Nephron progenitor cell (in vitro differentiated cells): ENCODE measurements around the gene DDX17.

ENCODE experiments used
- DNase-seq: peaks from one replicate; pipeline ENCODE4 v3.0.0; 2021
- H3K27ac Mint-ChIP-seq: 2 replicates; pipeline ENCODE4 v1.8.0; 2021; ENCODE audit warnings: mild to moderate bottlenecking, moderate library complexity, mixed read lengths
- H3K27me3 Mint-ChIP-seq: 2 replicates; pipeline ENCODE4 v1.8.0; 2021; ENCODE audit warnings: mild to moderate bottlenecking, low read depth, mixed read lengths; ENCODE audit not compliant: poor library complexity
- H3K36me3 Mint-ChIP-seq: 2 replicates; pipeline ENCODE4 v1.8.0; 2021; ENCODE audit warnings: low read depth, mixed read lengths
- H3K4me1 Mint-ChIP-seq: 2 replicates; pipeline ENCODE4 v1.8.0; 2021; ENCODE audit warnings: mixed read lengths
- H3K4me3 Mint-ChIP-seq: 2 replicates; pipeline ENCODE4 v1.8.0; 2021; ENCODE audit warnings: mild to moderate bottlenecking, moderate library complexity, mixed read lengths
- H3K9me3 Mint-ChIP-seq: 2 replicates; pipeline ENCODE4 v1.8.0; 2021; ENCODE audit warnings: mild to moderate bottlenecking, moderate library complexity, mixed read lengths
- TF ChIP-seq, protein P1 (sequence below): fragments of 200-600 bp; sonication (generic); IDR thresholded peaks from 2 replicates; pipeline ENCODE4 v1.5.0; 2021; ENCODE audit warnings: antibody characterized with exemption

The DDX17 gene

DNA sequence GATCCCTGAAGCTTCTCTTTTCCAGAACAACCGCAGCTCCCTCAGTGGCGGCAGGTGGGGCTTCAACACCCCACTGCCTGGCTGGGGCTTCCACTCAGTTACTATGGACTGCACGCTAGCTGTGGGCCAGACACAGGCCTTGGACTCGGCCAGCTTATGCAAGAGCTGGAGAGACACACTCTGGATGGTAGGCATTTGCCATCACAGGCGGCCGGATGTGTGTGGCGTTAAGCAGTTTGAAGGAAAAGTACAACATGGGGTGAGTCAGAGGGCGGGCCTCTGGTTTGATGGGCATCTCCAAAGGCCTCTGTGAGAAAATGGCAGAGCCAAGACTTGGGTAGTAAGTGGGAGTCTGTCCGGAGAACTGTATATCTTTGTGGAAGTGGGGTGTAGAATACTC, 68.7 kb downstream of the DDX17 start:
- no peaks in the 10 kb centered on the region for H3K4me1 Mint-ChIP-seq

DNA sequence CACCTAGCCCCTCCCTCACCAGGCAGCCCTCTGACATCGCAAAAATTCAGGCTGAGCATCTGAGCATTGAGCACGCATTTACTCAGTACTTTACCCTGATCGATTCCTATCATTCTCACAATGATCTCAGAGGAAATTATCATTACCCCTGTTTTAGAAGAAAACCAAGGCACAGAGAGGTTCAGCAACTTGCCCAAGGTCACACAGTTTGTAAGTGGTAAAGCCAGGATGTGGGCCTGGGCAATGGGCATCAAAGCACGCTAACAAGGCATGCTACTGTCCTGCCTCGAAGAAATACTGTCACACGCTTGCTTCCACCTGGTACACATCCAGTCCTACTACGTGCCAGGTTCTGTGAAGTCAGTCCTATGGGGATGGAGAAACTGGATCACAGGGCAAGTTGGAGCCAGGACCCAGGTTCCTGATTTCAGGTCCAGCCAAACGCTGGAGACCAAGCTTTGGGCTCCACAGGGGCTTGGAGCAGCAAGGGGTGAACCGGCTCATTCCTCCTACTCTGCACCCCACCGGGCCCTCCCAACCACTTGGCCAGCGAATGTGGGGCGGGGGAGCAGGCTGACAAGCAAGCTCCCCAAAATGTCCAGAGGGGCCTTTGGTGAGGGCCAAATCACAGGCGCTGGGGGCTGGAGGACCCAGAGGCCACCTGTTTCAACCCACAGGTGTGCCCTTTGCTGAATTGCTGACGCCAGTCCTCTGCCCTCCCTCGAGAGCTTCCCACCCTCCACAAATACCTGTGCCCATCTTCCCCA, 69.3 kb downstream of the DDX17 start:
- TF ChIP-seq, protein P1, sequence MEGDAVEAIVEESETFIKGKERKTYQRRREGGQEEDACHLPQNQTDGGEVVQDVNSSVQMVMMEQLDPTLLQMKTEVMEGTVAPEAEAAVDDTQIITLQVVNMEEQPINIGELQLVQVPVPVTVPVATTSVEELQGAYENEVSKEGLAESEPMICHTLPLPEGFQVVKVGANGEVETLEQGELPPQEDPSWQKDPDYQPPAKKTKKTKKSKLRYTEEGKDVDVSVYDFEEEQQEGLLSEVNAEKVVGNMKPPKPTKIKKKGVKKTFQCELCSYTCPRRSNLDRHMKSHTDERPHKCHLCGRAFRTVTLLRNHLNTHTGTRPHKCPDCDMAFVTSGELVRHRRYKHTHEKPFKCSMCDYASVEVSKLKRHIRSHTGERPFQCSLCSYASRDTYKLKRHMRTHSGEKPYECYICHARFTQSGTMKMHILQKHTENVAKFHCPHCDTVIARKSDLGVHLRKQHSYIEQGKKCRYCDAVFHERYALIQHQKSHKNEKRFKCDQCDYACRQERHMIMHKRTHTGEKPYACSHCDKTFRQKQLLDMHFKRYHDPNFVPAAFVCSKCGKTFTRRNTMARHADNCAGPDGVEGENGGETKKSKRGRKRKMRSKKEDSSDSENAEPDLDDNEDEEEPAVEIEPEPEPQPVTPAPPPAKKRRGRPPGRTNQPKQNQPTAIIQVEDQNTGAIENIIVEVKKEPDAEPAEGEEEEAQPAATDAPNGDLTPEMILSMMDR = no peak
- H3K9me3 Mint-ChIP-seq = no peaks in the 10 kb centered on the region
- H3K36me3 Mint-ChIP-seq = no peaks in the 10 kb centered on the region
- H3K4me1 Mint-ChIP-seq = peaks cover under 1% of the 10 kb centered on the region
- no peak for DNase-seq
- H3K4me3 Mint-ChIP-seq = no peak overlapping the region
- H3K27ac Mint-ChIP-seq = no peak overlapping the region
- H3K27me3 Mint-ChIP-seq = peaks cover 9% of the 10 kb centered on the region

More for the DNA sequence above, 68.7 kb downstream of the DDX17 start:
- no peak overlapping the region for H3K27ac Mint-ChIP-seq
- no peaks in the 10 kb centered on the region for H3K9me3 Mint-ChIP-seq
- TF ChIP-seq, protein P1 = no peak
- H3K27me3 Mint-ChIP-seq = peaks cover 9% of the 10 kb centered on the region
- no peaks in the 10 kb centered on the region for H3K36me3 Mint-ChIP-seq
- no peak overlapping the region for H3K4me3 Mint-ChIP-seq
- no peak for DNase-seq

DNA sequence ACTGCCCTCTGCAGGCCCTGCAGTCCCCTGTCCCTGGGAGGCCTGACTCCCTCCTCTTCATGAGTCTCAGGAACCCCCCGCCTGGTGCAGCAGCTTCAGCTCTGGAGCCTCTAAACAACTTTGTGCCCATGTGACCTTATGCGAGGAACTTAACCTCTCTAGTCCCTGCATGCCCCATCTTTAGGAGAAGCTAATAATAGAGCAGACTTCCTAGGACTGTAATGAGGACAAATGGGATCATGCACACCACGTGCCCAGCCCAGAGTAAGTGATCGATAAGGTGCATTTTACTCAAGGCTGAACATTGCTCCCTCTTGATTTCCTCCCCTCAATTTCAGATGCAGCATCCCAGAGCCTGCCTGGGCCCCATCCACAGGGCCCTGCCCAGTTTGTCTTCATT, 70.1 kb downstream of the DDX17 start:
- peaks cover 6% of the 10 kb centered on the region for H3K4me1 Mint-ChIP-seq
- H3K4me3 Mint-ChIP-seq = no peak overlapping the region
- TF ChIP-seq, protein P1 = no peak
- peaks cover 9% of the 10 kb centered on the region for H3K27me3 Mint-ChIP-seq
- H3K36me3 Mint-ChIP-seq = no peaks in the 10 kb centered on the region
- H3K9me3 Mint-ChIP-seq = no peaks in the 10 kb centered on the region
- DNase-seq = no peak
- H3K27ac Mint-ChIP-seq = no peak overlapping the region

DNA sequence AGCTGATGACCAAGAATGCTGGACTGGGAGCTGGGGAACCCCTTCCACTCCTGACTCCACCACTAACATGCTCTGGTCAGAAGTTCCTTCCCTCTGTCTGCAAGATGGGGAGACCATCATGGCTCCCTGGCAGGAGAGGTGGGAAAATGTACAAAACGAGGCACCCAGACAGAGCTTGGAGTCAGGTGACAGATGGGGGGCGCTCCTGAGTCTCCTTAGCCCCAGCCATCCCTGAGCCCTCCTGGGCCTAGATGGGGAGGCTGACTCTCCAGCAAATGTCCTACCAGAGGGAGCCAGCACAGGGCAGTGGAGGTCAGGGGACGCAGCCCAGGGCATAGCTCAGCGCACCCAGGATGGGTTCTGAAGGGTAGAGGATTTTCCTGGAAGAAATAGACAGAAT, 71.1 kb downstream of the DDX17 start:
- TF ChIP-seq, protein P1 = no peak
- Mint-ChIP-seq H3K4me1 (peaks cover 9% of the 10 kb centered on the region), H3K9me3 (no peaks in the 10 kb centered on the region), H3K36me3 (no peaks in the 10 kb centered on the region), H3K27me3 (peaks cover 5% of the 10 kb centered on the region), H3K4me3 (no peak overlapping the region), H3K27ac (no peak overlapping the region)
- DNase-seq = no peak

DNA sequence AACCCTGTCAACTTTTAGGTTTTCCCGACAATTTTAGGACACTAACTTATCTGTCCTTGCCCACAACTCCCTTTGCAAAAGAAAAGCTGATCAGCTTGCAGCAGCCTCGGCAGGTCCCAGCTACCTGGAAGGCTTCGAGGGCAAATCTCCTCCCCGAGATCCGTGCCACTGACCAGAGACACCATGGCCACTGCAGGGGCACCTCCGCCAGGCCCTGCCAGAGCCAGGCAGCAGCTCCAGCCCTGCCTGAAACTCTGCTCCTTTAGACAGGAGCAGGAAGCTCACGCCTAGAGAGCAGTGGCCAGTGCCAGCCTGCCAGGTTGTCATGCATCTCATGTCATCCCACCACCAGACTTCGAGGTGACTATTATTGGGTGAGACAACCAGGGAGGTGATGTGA, 72.2 kb downstream of the DDX17 start:
- TF ChIP-seq, protein P1 = no peak
- H3K9me3 Mint-ChIP-seq = no peaks in the 10 kb centered on the region
- no peaks in the 10 kb centered on the region for H3K36me3 Mint-ChIP-seq
- no peak overlapping the region for H3K27ac Mint-ChIP-seq
- DNase-seq = no peak
- H3K4me3 Mint-ChIP-seq = no peak overlapping the region
- peaks cover 4% of the 10 kb centered on the region for H3K27me3 Mint-ChIP-seq
- peaks cover 20% of the 10 kb centered on the region for H3K4me1 Mint-ChIP-seq
